D721Med (cell line): ENCODE measurements around the gene TCF4.

Experiments used
- DNase-seq: peaks from one replicate; pipeline ENCODE4 v3.0.0; 2011; ENCODE audit warnings: low spot score; ENCODE audit not compliant: insufficient read length
- FAIRE-seq: peaks from 2 replicates; lab custom pipeline; 2011; peaks lifted over from hg19 to GRCh38; lab: Jason Lieb, UNC
- TF ChIP-seq, protein P1 (sequence below): IDR thresholded peaks from 2 replicates; pipeline ENCODE4 v1.5.1; 2012; ENCODE audit warnings: mild to moderate bottlenecking, control low read depth; ENCODE audit not compliant: insufficient read depth; ENCODE audit errors: missing control alignments

The TCF4 gene

GRCh38 chr18:55396979-55397378 lies 191.0 kb downstream of the TCF4 start:
- DNase-seq = no peak
- TF ChIP-seq, protein P1, sequence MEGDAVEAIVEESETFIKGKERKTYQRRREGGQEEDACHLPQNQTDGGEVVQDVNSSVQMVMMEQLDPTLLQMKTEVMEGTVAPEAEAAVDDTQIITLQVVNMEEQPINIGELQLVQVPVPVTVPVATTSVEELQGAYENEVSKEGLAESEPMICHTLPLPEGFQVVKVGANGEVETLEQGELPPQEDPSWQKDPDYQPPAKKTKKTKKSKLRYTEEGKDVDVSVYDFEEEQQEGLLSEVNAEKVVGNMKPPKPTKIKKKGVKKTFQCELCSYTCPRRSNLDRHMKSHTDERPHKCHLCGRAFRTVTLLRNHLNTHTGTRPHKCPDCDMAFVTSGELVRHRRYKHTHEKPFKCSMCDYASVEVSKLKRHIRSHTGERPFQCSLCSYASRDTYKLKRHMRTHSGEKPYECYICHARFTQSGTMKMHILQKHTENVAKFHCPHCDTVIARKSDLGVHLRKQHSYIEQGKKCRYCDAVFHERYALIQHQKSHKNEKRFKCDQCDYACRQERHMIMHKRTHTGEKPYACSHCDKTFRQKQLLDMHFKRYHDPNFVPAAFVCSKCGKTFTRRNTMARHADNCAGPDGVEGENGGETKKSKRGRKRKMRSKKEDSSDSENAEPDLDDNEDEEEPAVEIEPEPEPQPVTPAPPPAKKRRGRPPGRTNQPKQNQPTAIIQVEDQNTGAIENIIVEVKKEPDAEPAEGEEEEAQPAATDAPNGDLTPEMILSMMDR = no peak
- peak; percentile 100 for FAIRE-seq

DNA sequence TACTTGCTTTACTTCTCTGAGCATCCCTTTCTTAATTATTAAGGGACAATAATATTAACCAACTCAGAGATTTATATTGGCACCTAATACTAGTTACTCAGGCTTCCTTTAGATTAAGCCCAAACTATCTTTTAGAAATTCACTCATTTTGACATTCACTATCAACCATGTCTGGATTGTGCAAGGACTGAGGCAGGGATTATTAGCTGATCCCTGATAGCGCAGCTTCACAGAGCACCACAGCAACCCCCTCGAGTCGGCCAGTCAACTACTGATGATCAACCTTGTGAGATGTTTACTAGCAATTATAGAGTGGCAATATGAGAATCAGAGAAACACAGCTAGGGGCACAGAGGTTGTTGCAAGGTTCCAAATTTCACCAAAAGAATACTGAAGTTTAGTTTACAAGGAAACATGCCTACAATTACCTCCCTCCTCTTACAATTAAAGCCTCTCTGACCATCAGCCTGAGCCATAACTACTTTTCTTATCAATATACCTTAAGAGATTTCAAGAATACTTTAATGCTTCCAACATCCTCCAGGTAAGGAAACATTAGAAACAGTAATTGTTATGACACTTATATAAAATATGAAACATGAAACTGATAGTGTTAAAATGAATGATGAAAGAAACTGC lies 191.6 kb downstream of the TCF4 start:
- no peak for FAIRE-seq
- no peak for DNase-seq
- TF ChIP-seq, protein P1 = no peak

GRCh38 chr18:55395799-55396198 lies 192.2 kb downstream of the TCF4 start:
- DNase-seq (no peak), FAIRE-seq (no peak)
- TF ChIP-seq, protein P1 = no peak

GRCh38 chr18:55390898-55391297 lies 197.1 kb downstream of the TCF4 start:
- TF ChIP-seq, protein P1 = no peak
- DNase-seq (no peak), FAIRE-seq (no peak)

DNA sequence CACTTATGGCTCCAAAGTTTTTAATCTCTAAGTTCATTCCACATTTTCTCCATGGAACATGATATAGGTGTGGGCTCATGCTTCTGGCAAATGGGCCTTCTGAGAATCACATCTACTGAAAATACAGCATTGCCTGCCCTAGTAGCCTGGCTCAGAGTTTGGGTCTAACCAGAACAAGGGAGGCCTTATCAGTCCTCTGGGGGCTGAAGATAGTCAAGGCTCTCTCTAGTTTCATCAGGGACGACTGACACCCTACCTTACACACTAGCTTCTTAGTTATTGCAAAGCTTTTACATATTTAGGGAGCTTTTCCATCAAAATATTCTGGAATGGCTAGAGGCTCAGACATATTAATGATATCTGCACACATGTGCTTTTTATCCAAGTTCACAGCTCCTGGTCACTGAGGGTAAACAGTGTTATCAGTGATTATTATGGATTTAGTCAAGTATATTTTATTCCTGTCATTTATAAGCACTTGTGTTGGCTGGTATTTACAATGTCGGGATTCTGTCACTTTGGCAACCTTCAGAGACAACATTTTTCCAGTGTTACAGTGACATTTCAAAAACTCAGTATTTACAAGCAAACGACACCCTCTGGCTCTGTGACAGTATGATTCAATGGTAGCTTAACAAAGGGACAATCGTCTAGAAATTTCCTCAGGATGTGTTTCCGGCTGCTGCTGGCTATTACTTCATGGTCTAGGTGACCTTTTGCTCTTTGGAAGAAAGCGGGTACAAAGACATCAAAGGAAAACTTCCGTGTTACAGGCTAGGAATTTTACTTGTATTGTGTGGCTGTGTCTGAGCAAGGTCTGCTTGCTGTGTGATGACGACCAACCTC lies 200.6 kb downstream of the TCF4 start:
- no peak for DNase-seq
- TF ChIP-seq, protein P1 = no peak
- FAIRE-seq = peak; percentile 97

GRCh38 chr18:55386545-55386944 lies 201.4 kb downstream of the TCF4 start:
- DNase-seq (no peak), FAIRE-seq (peak; percentile 25)
- TF ChIP-seq, protein P1 = no peak

- TF ChIP-seq, protein P1 = no peak
- no peak for DNase-seq
- FAIRE-seq = peak; percentile 64
Observed at GRCh38 chr18:55385770-55386169, 202.2 kb downstream of the TCF4 start.
